ENCODE results near the gene PHF23. TPM values are rescaled to one million over a fixed set of nuclear protein-coding genes. Genes with fewer than 3 reads are reported as not detected.

PHF23 gene
- total and polyA plus RNA-seq, 9 of the 15 experiments (the other 6 are each of a cell fraction or from before 2014, with no cell fraction given), result 7.4 to 87.5 (median 33.7) TPM

GRCh38 chr17:7238420-7239090 lies 702 bp downstream of the PHF23 start (continued):
- no peak for TF ChIP-seq NR1H2 (CRISPR knock-in tag; IDR thresholded peaks at IDR 0.05)
- no peak for TF ChIP-seq ZNF449 (CRISPR knock-in tag; IDR thresholded peaks at IDR 0.05)
- no peak for TF ChIP-seq HMBOX1 (IDR thresholded peaks at IDR 0.05)
- peak; percentile 27 for TF ChIP-seq VEZF1 (CRISPR knock-in tag; IDR thresholded peaks at IDR 0.05)
- TF ChIP-seq C11orf30 (IDR thresholded peaks at IDR 0.05; ENCODE audit: low read depth), result no peak
- peak; percentile 63 for TF ChIP-seq CHD1 (IDR thresholded peaks at IDR 0.05; ENCODE audit: low read length)
- TF ChIP-seq RBBP5 (IDR thresholded peaks at IDR 0.05; ENCODE audit: borderline replicate concordance, insufficient read depth, low read length, poor library complexity, severe bottlenecking), result peak; percentile 26
- TF ChIP-seq ZNF639 (CRISPR knock-in tag; conservative IDR thresholded peaks at IDR 0.05 in 1 of 2, IDR thresholded peaks at IDR 0.05 in 1 of 2), result no peak

Measured in K562 (cell line).